NCI-H2029 treated with DMSO at 0.1 percent for 48 hours (cell line): ENCODE measurements around the gene CXCR3.
"Not testable (repeated sequence)": the region's sequence is repeated elsewhere in the genome, so short reads cannot be mapped to it uniquely, and the experiment has no call there.

ENCODE experiments used
- DNase-seq: peaks from one replicate; lab custom pipeline; 2025; lab: John Stamatoyannopoulos, UW

The CXCR3 gene

DNA sequence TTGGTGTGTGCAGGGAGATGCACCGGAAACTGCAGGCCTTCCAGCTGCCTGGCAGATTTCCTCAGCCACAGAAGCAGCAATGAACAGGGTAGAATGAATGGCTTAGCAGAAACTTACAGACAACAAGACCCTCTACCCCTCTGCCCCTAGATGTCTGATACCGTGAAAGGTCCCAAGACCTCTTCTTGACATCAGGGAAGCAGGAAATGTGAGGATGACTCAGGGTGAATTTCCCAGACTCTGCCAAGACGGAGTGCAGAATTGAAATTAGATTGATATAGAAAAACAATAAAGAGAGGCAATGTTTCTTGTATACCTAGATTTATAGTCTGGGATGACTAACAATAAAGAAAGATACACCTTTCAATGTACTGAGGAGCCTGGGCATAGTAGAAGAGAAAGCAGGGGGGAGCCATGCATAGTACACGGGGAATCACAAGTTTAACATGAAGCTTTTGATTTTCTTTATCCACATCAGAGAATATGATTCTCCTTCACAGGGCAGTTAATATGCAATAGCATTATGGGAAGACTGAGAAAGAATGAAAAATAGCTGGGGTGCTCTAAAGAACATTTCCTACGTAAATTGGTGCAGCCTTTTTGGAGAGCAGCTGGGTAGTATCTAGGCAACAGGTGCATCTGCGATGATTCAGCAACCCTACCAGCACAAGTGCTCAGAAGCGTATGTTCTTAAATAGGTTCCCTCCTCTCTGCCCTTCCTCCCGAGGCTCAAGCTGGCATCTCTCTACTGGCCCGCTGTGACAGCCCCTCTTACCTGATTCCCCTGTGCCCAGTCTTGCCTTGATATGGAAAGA is 18.3 kb upstream of the CXCR3 start:
- DNase-seq = no peak

DNA sequence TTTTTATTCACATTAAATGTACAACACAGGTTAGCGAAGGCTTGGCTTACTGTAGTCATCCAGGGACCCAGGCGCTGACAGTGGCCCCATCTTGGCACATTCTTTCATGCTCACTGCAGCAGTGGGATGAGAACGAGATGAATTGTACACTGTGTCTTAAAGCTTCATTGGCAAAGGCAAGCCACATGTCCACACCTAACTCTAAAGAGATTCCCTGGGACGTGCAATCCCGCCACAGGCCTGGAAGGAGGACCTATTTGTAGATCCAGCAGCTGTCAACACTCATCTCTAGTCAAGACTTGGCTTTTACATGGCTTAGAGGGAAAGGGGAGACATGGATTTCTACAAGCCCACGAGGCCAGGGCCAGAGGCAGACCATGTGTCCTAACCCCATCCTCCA is 16.1 kb upstream of the CXCR3 start:
- no peak for DNase-seq

DNA sequence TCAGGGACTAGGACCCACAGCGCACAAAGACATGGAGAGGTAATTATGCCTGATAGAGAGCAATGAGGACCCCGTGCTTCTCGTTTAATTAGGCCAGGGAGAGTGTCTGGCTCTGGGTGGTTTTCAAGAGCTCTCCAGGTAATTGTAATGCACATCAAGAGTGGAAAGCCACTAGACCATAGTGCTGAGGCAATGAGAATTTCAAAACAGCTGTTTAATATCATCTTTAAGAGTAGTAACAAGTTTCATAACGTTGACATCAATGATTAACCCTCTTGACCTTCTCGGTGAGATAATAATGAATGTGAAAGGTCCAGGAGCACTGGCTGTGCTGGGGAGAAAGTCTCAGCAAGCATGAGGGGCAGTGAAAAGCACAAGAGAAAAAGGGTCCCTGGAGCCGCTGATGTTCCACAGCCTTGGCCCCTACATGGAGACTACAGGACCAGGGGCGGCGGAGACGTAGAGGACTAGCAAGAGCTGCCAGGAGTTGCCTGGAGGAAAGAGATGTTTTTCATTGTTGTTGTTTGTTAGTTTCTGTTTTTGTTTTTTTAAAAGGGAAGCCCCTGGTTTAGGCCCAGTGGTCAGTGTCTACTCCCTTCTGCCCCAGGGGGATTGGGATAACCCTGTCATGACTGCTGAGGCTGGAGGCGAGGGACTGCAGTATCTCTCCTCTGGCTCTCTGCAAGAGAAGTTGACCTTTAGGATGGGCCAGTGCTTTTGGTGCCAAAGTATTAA is 14.8 kb upstream of the CXCR3 start:
- peak; percentile 64 for DNase-seq

DNA sequence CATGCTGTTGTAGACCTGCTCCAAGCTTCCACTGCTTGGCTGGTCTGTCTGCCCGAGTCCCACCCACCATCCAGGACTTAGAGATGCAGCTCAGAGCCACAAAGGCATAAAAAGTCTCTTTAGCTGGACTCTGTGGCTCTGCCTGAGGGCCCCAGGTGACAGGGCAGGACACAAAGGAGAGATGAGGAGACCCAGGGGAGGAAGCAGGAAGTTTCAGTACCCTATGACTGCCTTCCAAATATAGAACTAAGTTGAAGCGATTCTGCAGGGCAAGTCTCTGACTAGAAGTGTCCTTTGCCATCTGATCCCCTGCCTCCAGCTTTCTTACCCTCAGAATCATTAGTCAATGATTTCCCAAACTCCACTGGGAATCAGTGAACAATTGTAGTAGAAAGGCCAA is 11.2 kb upstream of the CXCR3 start:
- DNase-seq = no peak

DNA sequence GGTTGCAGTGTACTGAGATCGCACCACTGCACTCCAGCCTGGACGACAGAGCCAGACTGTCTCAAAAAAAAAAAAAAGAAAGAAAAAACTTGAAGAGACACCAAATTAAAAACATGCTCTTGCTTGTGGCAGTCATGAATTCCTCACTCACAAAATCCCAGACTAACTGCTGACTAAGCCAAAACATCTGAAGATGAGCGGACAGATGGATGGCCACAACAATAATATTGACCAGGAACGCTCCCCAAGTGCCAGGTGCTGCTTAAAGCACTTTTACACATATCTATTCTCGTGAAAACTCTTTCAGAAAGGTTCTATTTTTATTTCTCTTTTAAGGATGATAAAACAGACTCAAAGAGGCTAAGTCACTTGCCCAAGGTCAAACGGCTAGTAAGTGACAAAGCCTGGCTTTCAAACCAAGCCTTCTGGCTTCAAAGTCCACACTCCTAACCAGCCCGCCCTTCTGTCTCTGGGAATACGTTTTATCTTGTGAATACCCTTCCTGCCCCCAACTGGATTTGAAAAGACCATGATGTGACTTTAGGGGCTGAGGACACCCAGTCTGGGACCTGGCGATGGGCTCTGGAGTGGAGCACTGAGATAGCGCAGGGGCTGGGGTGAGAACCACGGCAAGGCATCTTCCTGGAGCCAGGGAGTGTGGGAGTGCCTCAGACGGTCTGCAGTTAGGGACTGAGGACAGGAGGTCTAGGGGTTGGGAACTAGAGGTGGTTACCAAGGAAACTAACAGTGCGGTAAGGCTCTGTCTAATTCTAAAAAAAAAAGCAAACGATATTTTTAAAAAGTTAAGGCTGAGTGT is 9.5 kb upstream of the CXCR3 start:
- DNase-seq = no peak

DNA sequence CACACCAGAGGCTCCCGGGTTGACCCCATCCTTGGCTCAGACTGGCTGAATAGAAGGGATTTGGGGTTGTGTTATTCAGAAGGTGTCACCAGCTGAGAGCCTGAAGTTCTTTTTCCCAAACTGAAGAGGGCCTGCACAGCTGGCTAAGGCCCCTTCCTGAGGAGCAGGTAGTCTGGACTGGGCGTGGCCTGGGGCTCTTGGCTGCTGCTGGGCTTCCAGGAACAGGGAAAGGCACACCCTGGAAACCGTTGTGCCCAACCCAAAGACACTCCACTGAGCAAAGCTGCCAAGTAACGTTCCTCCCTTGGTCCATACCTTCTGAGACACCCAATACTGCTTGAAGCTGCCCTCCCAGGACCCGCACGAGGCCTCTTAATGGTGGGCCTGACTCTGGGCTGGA is 8.3 kb upstream of the CXCR3 start:
- no peak for DNase-seq

DNA sequence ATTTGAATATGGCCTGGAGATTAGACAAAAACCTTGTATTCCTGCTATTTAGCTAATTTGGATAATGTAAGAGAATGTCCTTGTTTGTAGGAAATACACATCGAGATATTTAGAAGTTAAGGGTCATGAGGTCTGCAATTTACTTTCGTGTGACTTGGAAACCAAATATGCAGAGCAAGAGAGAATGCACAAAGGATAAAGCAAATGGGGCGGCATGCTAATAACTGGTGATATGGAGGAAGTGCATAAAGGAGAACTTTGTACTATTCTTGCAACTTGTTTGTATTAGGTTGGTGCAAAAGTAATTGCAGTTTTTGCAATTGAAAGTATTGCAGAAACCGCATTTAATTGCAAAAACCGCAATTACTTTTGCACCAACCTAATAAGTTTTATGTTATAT is 7.2 kb upstream of the CXCR3 start:
- no peak for DNase-seq

DNA sequence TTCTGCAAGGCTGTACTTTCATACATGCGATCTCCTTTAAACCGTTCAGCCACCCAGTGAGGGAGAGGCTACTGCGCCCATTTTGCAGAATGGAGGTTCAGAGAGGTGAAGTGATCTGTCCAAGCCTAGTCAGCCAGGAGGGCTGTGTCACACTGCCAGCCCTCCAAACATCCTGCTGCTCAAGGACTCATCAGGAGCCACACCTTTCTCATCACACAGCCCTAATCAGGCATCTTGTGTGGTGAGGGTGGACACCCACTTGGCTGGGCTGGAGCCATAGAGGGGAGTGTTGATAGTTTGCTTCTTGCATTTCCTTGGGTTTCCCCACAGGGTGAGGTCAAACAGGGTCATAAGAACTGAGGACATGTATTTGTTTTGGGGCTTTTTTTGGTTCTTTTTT is 5.4 kb upstream of the CXCR3 start:
- DNase-seq = no peak

DNA sequence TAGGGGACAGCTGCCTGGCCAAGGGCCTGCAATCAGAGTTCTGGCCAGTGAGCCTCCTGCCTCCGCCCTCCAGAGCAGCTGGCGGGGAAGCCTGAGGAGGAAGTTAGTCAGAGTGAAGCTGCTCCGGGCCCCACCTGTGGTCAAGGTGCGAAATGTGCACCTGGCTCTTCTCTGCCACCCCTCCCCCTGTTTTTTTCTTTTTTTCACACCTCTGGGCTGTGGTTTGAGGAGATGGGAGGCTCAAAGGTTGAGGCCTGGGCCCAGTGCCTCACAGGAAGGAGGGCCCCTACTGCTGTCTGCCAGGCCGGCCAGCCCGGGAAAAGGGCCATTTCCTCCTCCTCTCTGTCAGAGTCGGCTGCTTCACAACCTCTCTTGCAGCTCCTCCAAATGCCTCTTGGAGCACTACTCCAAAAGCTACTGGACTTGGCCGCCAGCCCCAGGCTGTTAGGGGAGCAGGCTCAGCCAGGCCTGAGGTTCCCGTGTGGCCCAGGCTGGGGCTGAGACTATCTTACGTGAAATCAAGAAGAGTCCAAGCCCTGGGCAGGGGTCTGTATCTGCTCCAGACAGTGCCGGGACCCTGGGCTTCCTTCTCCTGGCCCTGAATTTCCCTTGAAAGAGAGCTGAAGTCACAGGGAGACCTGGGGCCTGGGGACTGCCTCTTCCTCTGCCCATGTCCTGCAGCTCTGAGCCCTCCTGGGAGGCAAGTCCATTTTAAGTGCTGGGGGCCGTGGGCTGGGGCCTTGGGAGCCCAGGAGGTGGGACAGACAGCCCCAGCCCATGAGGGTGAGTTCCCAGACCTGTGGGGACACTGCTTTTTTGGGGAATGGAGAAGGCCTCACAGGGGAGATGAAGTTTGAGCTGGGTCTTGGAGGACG is 4.5 kb upstream of the CXCR3 start:
- DNase-seq = peak; percentile 32

DNA sequence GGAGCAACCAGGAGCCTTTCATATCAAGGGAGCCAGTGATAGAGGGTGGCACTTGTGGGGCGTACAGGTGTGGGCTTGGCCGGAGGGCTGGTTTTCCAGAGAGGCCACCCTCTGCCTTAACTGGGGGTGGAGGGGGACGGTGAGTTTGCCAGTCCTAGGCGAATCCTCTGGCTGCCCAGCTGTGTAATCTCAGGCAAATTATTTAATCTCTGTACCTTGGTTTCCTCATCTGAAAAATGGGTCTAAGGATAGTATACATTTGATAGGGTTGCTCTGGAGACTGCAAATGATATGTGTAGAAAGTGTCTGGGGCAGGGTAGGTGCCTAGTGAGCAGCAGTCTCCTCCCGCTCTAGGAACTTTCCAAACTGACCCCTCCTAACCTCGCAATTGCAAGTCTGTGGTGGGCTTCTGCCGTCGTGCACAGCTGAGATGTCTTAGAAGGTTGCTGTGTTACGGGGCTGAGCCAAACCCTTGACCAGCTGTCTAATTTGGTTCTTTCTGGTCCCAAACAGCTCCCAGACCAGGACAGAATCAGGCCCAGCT is 3.8 kb upstream of the CXCR3 start:
- DNase-seq = no peak

DNA sequence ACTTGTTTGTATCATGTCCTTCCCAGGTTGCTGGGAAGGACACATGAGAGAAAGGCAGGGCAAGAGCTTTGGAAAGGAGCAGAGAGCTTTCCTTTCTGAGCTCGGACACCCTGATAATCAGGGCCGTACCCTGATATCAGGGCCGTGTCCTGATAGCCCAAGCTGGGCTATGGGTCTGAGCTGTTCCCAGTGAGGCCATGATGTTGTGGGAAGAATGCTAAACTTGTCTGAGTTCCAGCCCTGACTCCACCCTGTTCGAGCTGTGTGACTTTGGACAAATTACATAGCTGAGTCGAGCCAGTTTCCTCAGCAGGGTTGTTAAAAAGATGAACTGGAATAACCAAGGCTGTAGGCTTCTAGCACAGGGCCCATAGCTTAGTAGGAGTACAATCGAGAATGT is 3.3 kb upstream of the CXCR3 start:
- no peak for DNase-seq

DNA sequence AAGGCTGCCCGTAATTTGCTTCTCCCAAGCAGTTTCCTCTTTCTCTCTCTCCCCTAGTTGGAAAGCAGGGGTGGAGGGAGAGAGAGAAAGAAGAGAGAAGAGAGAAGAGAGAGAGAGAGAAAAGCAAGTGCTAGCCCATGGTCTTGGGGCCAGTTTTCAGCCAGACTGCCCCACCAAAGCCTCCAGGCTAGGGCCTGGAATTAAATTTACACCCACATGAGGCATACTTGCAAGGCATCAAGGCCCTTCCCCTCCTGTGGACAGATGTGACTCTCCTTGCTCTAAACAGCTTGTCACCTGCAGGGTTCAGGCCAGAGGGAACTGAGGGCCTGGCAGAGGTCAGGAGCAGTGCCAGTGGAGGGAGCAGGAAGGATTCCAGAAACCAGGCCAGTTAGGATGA is 1.7 kb upstream of the CXCR3 start:
- no peak for DNase-seq

DNA sequence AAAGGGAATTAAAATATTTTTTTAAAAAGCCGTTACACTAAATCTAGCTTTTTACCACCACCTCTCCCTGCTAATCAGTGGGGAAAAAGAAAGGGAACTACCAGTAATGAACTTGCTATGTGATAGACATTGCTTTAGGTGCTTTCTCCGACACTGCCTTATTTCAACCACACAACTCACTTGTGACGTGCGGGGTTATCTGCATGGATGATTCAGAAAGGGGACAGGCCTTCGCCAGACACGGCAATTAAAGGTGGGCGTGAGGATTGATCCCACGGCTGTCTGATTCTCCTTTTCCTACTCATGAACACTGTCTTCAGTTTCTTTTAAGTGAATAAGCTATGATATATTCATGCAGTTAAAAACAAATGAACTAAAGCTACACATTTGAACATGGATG is 882 bp upstream of the CXCR3 start:
- no peak for DNase-seq

DNA sequence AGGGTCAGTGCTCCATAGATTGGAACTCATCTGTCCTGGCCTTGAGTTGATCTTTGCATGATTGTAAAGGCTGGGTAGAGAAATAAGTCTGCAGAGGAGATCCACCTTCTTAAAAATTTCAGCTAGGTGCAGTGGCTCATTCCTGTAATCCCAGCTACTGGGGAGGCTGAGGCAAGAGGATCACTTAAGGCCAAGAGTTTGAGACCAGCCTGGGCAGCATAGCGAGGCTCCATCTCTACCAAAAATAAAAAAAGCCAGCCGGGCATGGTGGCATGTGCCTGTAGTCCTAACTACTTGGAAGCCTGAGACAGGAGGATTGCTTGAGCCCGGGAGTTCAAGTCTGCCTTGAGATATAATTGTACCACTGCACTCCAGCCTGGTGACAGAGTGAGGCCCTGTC is 476 bp upstream of the CXCR3 start:
- no peak for DNase-seq

DNA sequence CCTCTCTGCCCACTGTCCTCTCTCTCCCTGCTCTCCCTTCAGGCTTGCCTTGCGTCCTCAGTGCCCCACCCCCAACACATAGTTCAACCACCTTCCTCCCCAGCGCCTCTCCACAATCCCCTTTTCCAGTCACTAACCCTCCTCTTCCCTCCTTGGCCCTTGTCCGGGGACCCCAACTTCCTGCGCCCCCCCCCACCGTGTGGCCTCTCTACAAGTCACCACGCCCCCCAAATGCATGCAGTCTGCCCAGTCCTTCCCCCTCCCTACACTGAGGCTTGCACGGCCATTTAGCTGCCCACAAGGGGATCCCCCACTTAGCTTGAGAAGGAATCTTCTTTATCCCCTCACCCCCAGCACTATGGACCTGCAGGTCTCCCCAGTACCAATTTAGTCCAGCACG is 569 bp downstream of the CXCR3 start:
- DNase-seq = no peak

DNA sequence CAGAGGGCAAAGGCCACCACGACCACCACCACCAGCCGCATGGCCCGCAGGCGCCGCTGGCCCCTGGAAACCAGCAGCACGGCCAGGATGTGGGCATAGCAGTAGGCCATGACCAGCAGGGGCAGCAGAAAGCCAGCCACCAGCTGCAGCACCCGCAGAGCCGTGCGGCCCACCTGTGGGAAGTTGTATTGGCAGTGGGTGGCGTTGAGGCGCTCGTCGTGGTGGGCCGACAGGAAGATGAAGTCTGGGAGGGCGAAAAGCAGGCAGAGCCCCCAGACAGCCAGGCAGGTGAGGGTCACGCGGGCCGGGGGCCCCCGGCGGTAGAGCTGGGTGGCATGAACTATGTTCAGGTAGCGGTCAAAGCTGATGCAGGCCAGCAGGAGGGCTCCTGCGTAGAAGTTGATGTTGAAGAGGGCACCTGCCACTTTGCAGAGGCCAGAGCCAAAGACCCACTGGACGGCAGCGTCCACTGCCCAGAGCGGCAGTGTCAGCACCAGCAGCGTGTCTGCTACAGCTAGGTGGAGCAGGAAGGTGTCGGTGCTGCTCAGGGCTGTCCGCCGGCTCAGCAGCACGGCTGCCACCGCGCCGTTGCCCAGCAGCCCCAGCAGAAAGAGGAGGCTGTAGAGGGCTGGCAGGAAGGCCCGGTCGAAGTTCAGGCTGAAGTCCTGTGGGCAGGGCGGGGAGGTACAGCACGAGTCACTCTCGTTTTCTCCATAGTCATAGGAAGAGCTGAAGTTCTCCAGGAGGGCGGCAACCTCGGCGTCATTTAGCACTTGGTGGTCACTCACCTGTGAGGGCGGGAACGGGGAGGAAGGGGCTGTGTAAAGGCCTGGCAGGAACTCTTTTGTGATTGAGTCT is 1.4 kb downstream of the CXCR3 start:
- DNase-seq = no peak

DNA sequence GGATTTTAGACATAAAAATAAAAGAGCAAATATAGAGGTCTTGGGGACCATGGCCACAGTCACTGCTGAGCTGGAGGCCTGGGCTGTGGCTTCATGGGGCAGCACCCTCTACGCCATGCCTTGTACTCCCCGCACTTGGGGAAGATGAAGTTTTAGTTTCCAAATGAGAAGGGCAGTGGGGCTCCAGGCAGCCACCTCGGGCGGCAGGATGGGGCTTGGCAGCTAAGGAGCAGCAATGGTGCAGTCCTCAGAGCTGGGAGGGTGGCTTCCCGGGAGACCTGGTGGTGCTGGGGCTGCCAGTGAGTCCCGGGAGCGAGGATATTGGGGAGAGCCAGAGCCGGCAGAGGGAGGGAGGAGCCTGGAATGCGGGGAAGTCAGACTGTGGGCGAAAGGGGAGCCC is 2.4 kb downstream of the CXCR3 start:
- no peak for DNase-seq

DNA sequence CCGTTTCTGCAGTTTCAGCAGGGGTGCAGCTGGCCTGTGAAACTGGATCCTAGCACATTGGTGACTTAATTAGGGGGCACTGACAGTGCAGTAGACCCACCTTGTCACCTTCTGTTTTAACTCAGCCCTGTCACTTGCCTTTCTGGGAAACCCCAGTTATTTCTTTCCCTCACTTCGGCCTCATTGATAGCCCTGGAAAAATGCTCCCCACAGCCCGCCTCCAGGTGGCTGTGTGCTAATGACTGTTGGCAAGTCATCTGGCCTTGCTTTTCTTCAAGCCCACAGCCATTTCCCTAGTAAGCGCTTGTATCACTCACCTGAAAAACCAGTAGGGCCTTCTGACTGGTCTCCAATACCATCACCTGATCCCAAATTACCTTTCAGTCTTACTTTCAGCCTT is 3.3 kb downstream of the CXCR3 start:
- no peak for DNase-seq

DNA sequence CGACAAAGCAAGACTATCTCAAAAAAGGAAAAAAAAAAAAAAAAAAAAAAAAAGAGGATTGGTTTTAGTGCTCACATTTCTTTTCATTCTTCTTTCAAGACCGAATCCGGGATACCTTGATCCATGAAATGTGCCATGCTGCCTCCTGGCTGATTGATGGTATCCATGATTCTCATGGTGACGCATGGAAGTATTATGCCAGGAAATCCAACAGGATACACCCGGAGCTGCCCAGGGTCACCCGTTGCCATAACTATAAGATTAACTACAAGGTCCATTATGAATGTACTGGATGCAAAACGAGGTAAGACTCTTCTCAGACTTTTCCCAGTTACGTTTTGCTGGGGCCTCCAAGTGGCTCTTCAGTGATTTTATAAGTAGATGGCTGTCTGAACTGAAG is 6.1 kb downstream of the CXCR3 start:
- DNase-seq = no peak

DNA sequence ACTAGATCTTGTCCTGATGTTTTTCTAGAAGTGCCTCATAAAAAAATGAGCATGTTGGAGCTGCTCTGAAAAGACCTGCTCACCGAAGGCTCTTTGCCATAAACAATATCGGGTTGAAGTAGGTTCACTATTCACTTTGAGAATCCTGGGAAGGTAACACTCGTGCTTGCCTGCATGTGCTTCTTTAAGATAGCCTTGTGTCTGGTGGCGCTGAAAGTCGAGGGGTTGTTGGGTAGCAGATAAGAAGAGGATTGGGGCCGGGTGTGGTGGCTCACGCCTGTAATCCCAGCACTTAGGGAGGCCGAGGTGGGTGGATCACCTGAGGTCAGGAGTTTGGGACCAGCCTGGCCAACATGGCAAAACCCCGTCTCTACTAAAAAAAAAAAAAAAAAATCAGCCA is 6.6 kb downstream of the CXCR3 start:
- not testable (repeated sequence) for DNase-seq
